Mammary epithelial cell (primary cell): ENCODE measurements around the gene SWSAP1.

Experiments
- EZH2 ChIP-seq: IDR thresholded peaks from 2 replicates; pipeline ENCODE4 v1.6.1; 2012; ENCODE audit warnings: low read length, inconsistent platforms, borderline replicate concordance
- TF ChIP-seq, protein P1 (sequence below), 2 donors: IDR thresholded peaks in 1 of 2; conservative IDR thresholded peaks in 1 of 2; 2 replicates each; pipeline ENCODE4 v1.5.1; 2011 to 2012; ENCODE audit warnings: inconsistent platforms in 2 of 2, low read length in 2 of 2, mild to moderate bottlenecking in 2 of 2, control low read depth in 1 of 2, low read depth in 1 of 2; ENCODE audit not compliant: insufficient read depth in 1 of 2; ENCODE audit errors: extremely low read depth in 1 of 2

DNA sequence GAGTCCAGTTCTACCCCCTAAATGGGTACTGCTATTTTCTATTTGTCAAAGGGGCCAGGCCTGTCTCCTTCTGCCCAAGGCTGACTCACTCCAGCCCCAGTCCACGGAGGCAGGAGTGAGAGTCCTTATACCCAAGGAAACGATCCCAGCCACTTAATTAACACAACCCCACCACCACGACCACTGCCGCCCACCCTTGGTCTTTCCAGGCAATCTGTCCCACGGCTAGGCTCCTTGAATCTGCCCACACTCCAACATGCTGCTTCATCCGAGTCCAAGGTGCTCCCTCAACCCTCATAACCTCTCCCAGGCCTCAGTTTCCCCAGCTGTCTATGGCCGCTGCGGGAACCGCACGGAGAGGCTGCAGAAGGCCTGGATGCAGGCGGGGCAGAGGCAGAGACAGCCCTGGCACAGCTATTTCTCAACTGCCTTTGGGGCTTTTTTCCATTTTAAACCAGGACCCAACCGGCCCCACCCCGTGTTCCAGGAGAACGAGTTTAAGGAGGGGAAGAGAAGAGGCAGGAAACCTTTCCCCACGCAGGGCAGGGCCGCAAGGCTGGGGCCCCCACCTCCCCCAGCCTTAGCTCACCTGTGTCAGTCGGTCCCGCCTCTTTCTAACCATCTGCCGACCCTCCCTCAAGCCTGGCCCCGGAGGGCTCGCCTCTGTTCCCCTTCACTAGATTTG is 35.8 kb upstream of the SWSAP1 start:
- no peak for TF ChIP-seq EZH2
- TF ChIP-seq, protein P1, sequence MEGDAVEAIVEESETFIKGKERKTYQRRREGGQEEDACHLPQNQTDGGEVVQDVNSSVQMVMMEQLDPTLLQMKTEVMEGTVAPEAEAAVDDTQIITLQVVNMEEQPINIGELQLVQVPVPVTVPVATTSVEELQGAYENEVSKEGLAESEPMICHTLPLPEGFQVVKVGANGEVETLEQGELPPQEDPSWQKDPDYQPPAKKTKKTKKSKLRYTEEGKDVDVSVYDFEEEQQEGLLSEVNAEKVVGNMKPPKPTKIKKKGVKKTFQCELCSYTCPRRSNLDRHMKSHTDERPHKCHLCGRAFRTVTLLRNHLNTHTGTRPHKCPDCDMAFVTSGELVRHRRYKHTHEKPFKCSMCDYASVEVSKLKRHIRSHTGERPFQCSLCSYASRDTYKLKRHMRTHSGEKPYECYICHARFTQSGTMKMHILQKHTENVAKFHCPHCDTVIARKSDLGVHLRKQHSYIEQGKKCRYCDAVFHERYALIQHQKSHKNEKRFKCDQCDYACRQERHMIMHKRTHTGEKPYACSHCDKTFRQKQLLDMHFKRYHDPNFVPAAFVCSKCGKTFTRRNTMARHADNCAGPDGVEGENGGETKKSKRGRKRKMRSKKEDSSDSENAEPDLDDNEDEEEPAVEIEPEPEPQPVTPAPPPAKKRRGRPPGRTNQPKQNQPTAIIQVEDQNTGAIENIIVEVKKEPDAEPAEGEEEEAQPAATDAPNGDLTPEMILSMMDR (conservative IDR thresholded peaks at IDR 0.05 in 1 of 2, IDR thresholded peaks at IDR 0.05 in 1 of 2; ENCODE audit: extremely low read depth in 1 of 2, insufficient read depth in 1 of 2, low read depth in 1 of 2, low read length in 2 of 2), result no peak
